HEK293T (cell line): ENCODE data around the gene PTX4.

Source experiments
- CTCF ChIA-PET: fragments of 350-600 bp; formaldehyde crosslinking; extraction: SDS; loops from one replicate; lab custom pipeline; 2021; ENCODE audit warnings: antibody characterized with exemption, inconsistent platforms; lab: Yijun Ruan, JAX
- POLR2A ChIA-PET: fragments of 350-600 bp; formaldehyde crosslinking; extraction: SDS; loops from one replicate; lab custom pipeline; 2020; ENCODE audit warnings: antibody characterized with exemption, inconsistent platforms; lab: Yijun Ruan, JAX
- DNase-seq: peaks from one replicate; pipeline ENCODE4 v3.0.0; 2012; ENCODE audit warnings: mixed read lengths; ENCODE audit errors: extremely low spot score
- ARNT ChIP-seq: fragments of 450-650 bp; IDR thresholded peaks from 2 replicates; pipeline ENCODE4 v1.6.1; 2017; ENCODE audit warnings: mild to moderate bottlenecking
- BHLHE40 ChIP-seq: fragments of 450-650 bp; IDR thresholded peaks from 2 replicates; pipeline ENCODE4 v1.6.1; 2016; ENCODE audit warnings: mild to moderate bottlenecking, moderate library complexity, borderline replicate concordance
- CTBP1 ChIP-seq: fragments of 450-650 bp; IDR thresholded peaks from 2 replicates; pipeline ENCODE4 v1.6.1; 2016; ENCODE audit warnings: borderline replicate concordance
- ELF4 ChIP-seq: fragments of 450-650 bp; IDR thresholded peaks from 2 replicates; pipeline ENCODE4 v1.6.1; 2017; ENCODE audit warnings: antibody characterized with exemption
- FOXA1 ChIP-seq: fragments of 450-650 bp; IDR thresholded peaks from 2 replicates; pipeline ENCODE4 v1.6.1; 2016; ENCODE audit warnings: mild to moderate bottlenecking
- FOXK2 ChIP-seq: fragments of 450-650 bp; IDR thresholded peaks from 2 replicates; pipeline ENCODE4 v1.6.1; 2016; ENCODE audit warnings: mild to moderate bottlenecking
- FOXM1 ChIP-seq: fragments of 450-650 bp; IDR thresholded peaks from 2 replicates; pipeline ENCODE4 v1.6.1; 2017; ENCODE audit warnings: mild to moderate bottlenecking, borderline replicate concordance
- HDGF ChIP-seq: fragments of 450-650 bp; IDR thresholded peaks from 2 replicates; pipeline ENCODE4 v1.6.1; 2017; ENCODE audit warnings: antibody characterized with exemption, borderline replicate concordance
- L3MBTL2 ChIP-seq: fragments of 450-650 bp; conservative IDR thresholded peaks from 2 replicates; pipeline ENCODE4 v1.6.1; 2016; ENCODE audit warnings: mild to moderate bottlenecking
- LEF1 ChIP-seq: fragments of 450-650 bp; IDR thresholded peaks from 2 replicates; pipeline ENCODE4 v1.6.1; 2017; ENCODE audit warnings: mild to moderate bottlenecking, borderline replicate concordance
- NFRKB ChIP-seq: fragments of 450-650 bp; IDR thresholded peaks from 2 replicates; pipeline ENCODE4 v1.6.1; 2016; ENCODE audit warnings: mild to moderate bottlenecking, moderate library complexity
- PKNOX1 ChIP-seq: fragments of 450-650 bp; IDR thresholded peaks from 2 replicates; pipeline ENCODE4 v1.6.1; 2016
- SP1 ChIP-seq: fragments of 450-650 bp; IDR thresholded peaks from 2 replicates; pipeline ENCODE4 v1.6.1; 2017
- SUZ12 ChIP-seq: fragments of 450-650 bp; IDR thresholded peaks from 2 replicates; pipeline ENCODE4 v1.6.1; 2016; ENCODE audit warnings: mild to moderate bottlenecking
- TARDBP ChIP-seq: fragments of 450-650 bp; IDR thresholded peaks from 2 replicates; pipeline ENCODE4 v1.6.1; 2016
- ZNF384 ChIP-seq: fragments of 450-650 bp; IDR thresholded peaks from 2 replicates; pipeline ENCODE4 v1.6.1; 2016

The PTX4 gene

GRCh38 chr16:1520461-1520860 lies 31.7 kb upstream of the PTX4 start:
- POLR2A ChIA-PET = no interaction called here
- CTCF ChIA-PET = interaction anchor here (0.7 kb wide), 1 partner anchor 620 kb away, joined by 3 read pairs; no protein-coding TSS in a partner anchor
- no peak for TF ChIP-seq ZNF384
- TF ChIP-seq BHLHE40 = no peak
- TF ChIP-seq CTBP1 = no peak
- no peak for TF ChIP-seq SP1
- TF ChIP-seq LEF1 = no peak
- TF ChIP-seq FOXK2 = no peak
- no peak for TF ChIP-seq FOXM1
- TF ChIP-seq L3MBTL2 = no peak
- no peak for TF ChIP-seq FOXA1
- TF ChIP-seq ARNT = no peak
- TF ChIP-seq TARDBP = no peak
- no peak for TF ChIP-seq PKNOX1
- TF ChIP-seq SUZ12 = no peak
- no peak for TF ChIP-seq NFRKB
- TF ChIP-seq HDGF = no peak
- TF ChIP-seq ELF4 = no peak
- DNase-seq = no peak

GRCh38 chr16:1519831-1520230 lies 31.1 kb upstream of the PTX4 start:
- CTCF ChIA-PET = interaction anchor here (0.7 kb wide), 1 partner anchor 621 kb away, joined by 3 read pairs; no protein-coding TSS in a partner anchor
- POLR2A ChIA-PET = no interaction called here
- DNase-seq = no peak
- TF ChIP-seq BHLHE40 (no peak), CTBP1 (no peak), TARDBP (no peak), FOXK2 (no peak), HDGF (no peak), ELF4 (no peak), PKNOX1 (no peak), L3MBTL2 (no peak), LEF1 (no peak), SP1 (no peak), NFRKB (no peak), ARNT (no peak), ZNF384 (no peak), FOXA1 (no peak), SUZ12 (no peak), FOXM1 (no peak)

- CTCF ChIA-PET = no interaction called here
- TF ChIP-seq CTBP1 (no peak), NFRKB (no peak), SUZ12 (no peak), HDGF (no peak), SP1 (no peak), FOXK2 (no peak), L3MBTL2 (no peak), LEF1 (no peak), ELF4 (no peak), ZNF384 (no peak), PKNOX1 (no peak), ARNT (no peak), FOXM1 (no peak), TARDBP (no peak), BHLHE40 (no peak)
- no peak for DNase-seq
- POLR2A ChIA-PET = no interaction called here
Measured at GRCh38 chr16:1518626-1519135, 29.9 kb upstream of the PTX4 start.

- ChIA-PET POLR2A (interaction anchor here (1.0 kb wide), 1 partner anchor 21 kb away, joined by 3 read pairs; the partner anchor contains the start of gene TELO2), CTCF (no interaction called here)
- TF ChIP-seq SP1 (no peak), BHLHE40 (no peak), FOXM1 (no peak), PKNOX1 (no peak), SUZ12 (no peak), ARNT (no peak), LEF1 (no peak), ELF4 (no peak)
- no peak for DNase-seq
Measured at GRCh38 chr16:1514507-1514906, 25.8 kb upstream of the PTX4 start.

- POLR2A ChIA-PET = interaction anchor here (1.4 kb wide), 1 partner anchor 19 kb away, joined by 4 read pairs; no protein-coding TSS in a partner anchor
- no peak for TF ChIP-seq ARNT
- no peak for TF ChIP-seq BHLHE40
- no peak for TF ChIP-seq FOXM1
- TF ChIP-seq SUZ12 = no peak
- TF ChIP-seq FOXA1 = no peak
- no peak for TF ChIP-seq HDGF
- TF ChIP-seq TARDBP = no peak
- no peak for TF ChIP-seq CTBP1
- CTCF ChIA-PET = no interaction called here
- DNase-seq = no peak
Measured at GRCh38 chr16:1512774-1513173, 24.0 kb upstream of the PTX4 start.
